ENCODE results near the gene ELOVL1.

ELOVL1 gene

DNA sequence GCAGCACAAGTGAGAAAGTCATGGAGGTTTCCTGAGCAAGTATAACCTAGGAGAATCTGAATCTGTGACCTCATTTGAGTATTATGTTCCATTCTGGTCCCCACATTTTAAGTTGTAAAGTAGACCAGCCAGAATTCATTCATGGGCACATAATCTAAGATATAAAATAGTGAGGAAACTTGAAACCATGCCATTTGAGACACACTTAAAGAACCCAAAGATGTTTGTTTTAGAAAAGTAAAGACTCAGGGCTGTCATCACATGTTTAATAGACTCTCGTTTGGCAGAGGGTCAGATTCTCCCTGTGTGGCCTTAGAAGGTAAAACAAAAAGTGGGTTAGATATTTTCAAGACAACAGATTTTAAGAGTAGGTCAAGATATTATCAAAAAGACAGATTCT lies 28.2 kb upstream of the ELOVL1 start:
- no peaks in the 10 kb centered on the region for H3K27me3 ChIP-seq (ENCODE audit: low read length)
- TF ChIP-seq EZH2phosphoT487 (conservative IDR thresholded peaks at IDR 0.05; ENCODE audit: low read length) = no peak
- TF ChIP-seq, protein P1, sequence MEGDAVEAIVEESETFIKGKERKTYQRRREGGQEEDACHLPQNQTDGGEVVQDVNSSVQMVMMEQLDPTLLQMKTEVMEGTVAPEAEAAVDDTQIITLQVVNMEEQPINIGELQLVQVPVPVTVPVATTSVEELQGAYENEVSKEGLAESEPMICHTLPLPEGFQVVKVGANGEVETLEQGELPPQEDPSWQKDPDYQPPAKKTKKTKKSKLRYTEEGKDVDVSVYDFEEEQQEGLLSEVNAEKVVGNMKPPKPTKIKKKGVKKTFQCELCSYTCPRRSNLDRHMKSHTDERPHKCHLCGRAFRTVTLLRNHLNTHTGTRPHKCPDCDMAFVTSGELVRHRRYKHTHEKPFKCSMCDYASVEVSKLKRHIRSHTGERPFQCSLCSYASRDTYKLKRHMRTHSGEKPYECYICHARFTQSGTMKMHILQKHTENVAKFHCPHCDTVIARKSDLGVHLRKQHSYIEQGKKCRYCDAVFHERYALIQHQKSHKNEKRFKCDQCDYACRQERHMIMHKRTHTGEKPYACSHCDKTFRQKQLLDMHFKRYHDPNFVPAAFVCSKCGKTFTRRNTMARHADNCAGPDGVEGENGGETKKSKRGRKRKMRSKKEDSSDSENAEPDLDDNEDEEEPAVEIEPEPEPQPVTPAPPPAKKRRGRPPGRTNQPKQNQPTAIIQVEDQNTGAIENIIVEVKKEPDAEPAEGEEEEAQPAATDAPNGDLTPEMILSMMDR (IDR thresholded peaks at IDR 0.05; ENCODE audit: insufficient read depth, low read length, poor library complexity, severe bottlenecking) = no peak
- H4K20me1 ChIP-seq (ENCODE audit: low read depth, low read length) = no peaks in the 10 kb centered on the region
- H3K4me3 ChIP-seq (ENCODE audit: insufficient read depth, low read length, poor library complexity, severe bottlenecking) = no peak overlapping the region
- no peak overlapping the region for H3K27ac ChIP-seq (ENCODE audit: low read depth, low read length)
- no peak overlapping the region for H2AFZ ChIP-seq (ENCODE audit: low read depth, low read length, severe bottlenecking)
- no peak overlapping the region for H3K9ac ChIP-seq (ENCODE audit: low read length)
- H3F3A ChIP-seq (ENCODE audit: insufficient read depth) = peaks cover 4% of the 10 kb centered on the region; the same call in 1 of the 2 replicates
- H3K9me2 ChIP-seq (replicated peaks; ENCODE audit: insufficient read depth, low read length) = no peaks in the 10 kb centered on the region
- no peak overlapping the region for H3K4me2 ChIP-seq (ENCODE audit: low read depth, low read length, poor library complexity, severe bottlenecking)
- H3K9me3 ChIP-seq (ENCODE audit: insufficient read depth, low read length) = no peaks in the 10 kb centered on the region
- peaks cover 4% of the 10 kb centered on the region for H3K79me2 ChIP-seq (ENCODE audit: insufficient read depth, low read length)
- no peaks in the 10 kb centered on the region for H3K36me3 ChIP-seq (ENCODE audit: low read length)

DNA sequence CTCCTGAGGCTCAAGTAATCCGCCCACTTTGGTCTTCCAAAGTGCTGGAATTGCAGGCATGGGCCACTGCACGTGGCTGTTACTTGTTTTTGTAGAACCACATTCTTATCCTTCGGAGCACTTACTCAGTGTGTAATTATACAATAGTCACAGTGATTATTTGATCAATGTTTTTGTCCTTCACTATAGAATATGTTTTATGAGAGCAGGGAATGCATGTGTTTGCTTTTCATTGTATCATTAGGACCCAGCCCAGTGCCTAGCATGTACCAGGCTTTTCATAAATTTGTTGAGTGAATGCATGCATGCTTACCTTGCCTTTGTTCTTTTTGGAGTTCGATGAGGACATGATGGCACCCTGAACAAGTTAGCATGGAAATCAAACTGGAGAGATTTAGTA lies 27.7 kb upstream of the ELOVL1 start:
- H3K36me3 ChIP-seq (ENCODE audit: low read length) = no peaks in the 10 kb centered on the region
- H3K27ac ChIP-seq (ENCODE audit: low read depth, low read length) = no peak overlapping the region
- no peaks in the 10 kb centered on the region for H3K9me3 ChIP-seq (ENCODE audit: insufficient read depth, low read length)
- H2AFZ ChIP-seq (ENCODE audit: low read depth, low read length, severe bottlenecking) = no peak overlapping the region
- peaks cover 10% of the 10 kb centered on the region for H3K79me2 ChIP-seq (ENCODE audit: insufficient read depth, low read length)
- no peaks in the 10 kb centered on the region for H3K9me2 ChIP-seq (replicated peaks; ENCODE audit: insufficient read depth, low read length)
- no peak overlapping the region for H3K9ac ChIP-seq (ENCODE audit: low read length)
- H4K20me1 ChIP-seq (ENCODE audit: low read depth, low read length) = no peaks in the 10 kb centered on the region
- no peaks in the 10 kb centered on the region for H3K27me3 ChIP-seq (ENCODE audit: low read length)
- TF ChIP-seq, protein P1 (IDR thresholded peaks at IDR 0.05; ENCODE audit: insufficient read depth, low read length, poor library complexity, severe bottlenecking) = no peak
- no peak for TF ChIP-seq EZH2phosphoT487 (conservative IDR thresholded peaks at IDR 0.05; ENCODE audit: low read length)
- H3K4me2 ChIP-seq (ENCODE audit: low read depth, low read length, poor library complexity, severe bottlenecking) = no peak overlapping the region
- H3F3A ChIP-seq (ENCODE audit: insufficient read depth) = peaks cover 4% of the 10 kb centered on the region; the same call in 1 of the 2 replicates
- H3K4me3 ChIP-seq (ENCODE audit: insufficient read depth, low read length, poor library complexity, severe bottlenecking) = no peak overlapping the region

DNA sequence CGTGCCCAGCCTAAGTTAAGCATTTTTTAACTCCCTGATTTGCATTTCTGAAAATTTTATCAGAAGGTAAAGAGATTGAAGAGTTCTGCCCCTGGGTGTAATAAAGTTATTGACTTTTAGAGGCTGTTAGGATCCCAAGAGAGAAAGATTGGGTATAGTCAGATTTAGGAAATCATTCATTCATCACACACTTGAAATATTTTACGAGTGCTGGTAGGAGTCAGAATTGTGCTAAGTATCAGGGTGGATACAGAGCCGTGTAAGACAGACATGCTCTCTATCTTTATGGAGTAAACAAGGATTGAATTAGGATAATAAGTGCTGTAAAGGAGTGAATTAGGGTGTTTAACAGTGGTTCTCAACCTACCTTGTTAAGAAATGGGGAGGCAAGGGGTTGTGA lies 24.9 kb upstream of the ELOVL1 start:
- H3K79me2 ChIP-seq (ENCODE audit: insufficient read depth, low read length) = peaks cover 34% of the 10 kb centered on the region
- no peaks in the 10 kb centered on the region for H3K9me3 ChIP-seq (ENCODE audit: insufficient read depth, low read length)
- no peaks in the 10 kb centered on the region for H3K27me3 ChIP-seq (ENCODE audit: low read length)
- TF ChIP-seq, protein P1 (IDR thresholded peaks at IDR 0.05; ENCODE audit: insufficient read depth, low read length, poor library complexity, severe bottlenecking) = no peak
- TF ChIP-seq EZH2phosphoT487 (conservative IDR thresholded peaks at IDR 0.05; ENCODE audit: low read length) = no peak
- no peaks in the 10 kb centered on the region for H3K36me3 ChIP-seq (ENCODE audit: low read length)
- H3K4me3 ChIP-seq (ENCODE audit: insufficient read depth, low read length, poor library complexity, severe bottlenecking) = no peak overlapping the region
- no peaks in the 10 kb centered on the region for H3K9me2 ChIP-seq (replicated peaks; ENCODE audit: insufficient read depth, low read length)
- no peak overlapping the region for H3K9ac ChIP-seq (ENCODE audit: low read length)
- H3F3A ChIP-seq (ENCODE audit: insufficient read depth) = peaks cover 4% of the 10 kb centered on the region; the same call in 1 of the 2 replicates
- H3K4me2 ChIP-seq (ENCODE audit: low read depth, low read length, poor library complexity, severe bottlenecking) = no peak overlapping the region
- H4K20me1 ChIP-seq (ENCODE audit: low read depth, low read length) = no peaks in the 10 kb centered on the region
- no peak overlapping the region for H3K27ac ChIP-seq (ENCODE audit: low read depth, low read length)
- H2AFZ ChIP-seq (ENCODE audit: low read depth, low read length, severe bottlenecking) = no peak overlapping the region
